ENCODE measurements around the gene ULK2.

ULK2 gene

GRCh38 chr17:19741832-19742457 is 125.8 kb downstream of the ULK2 start:
- CTCF ChIA-PET = interaction anchor here (1.0 to 7.3 kb wide), 3 partner anchors 12 to 19 kb away, joined by 3 to 80 read pairs (median 4); no protein-coding TSS in a partner anchor
- Histone ChIP-seq H3K4me3 (ENCODE audit: low read depth, low read length) (no peak overlapping the region), H3K4me1 (ENCODE audit: control insufficient read depth, insufficient read depth, low read length) (peaks cover 3% of the 10 kb centered on the region; the same call in 1 of the 2 replicates), H3K27ac (ENCODE audit: extremely low read depth, low read depth, low read length) (no peak overlapping the region), H3K9me3 (ENCODE audit: control insufficient read depth, insufficient read depth, low read depth, low read length) (no peaks in the 10 kb centered on the region), H3K36me3 (ENCODE audit: control insufficient read depth in 2 of 2, insufficient read depth in 1 of 2, low read length in 2 of 2) (no peaks in the 10 kb centered on the region)
- POLR2A ChIA-PET = interaction anchor here (1.4 kb wide), 1 partner anchor 93 kb away, joined by 4 read pairs; the partner anchor contains the start of gene ALDH3A2
- no peak for TF ChIP-seq ZNF76 (tag by site-specific recombination; IDR thresholded peaks at IDR 0.05; ENCODE audit: borderline replicate concordance, low read depth)
- no peak for TF ChIP-seq GFI1B (tag by site-specific recombination; IDR thresholded peaks at IDR 0.05)
- no peak for TF ChIP-seq ZNF157 (tag by site-specific recombination; IDR thresholded peaks at IDR 0.05)
- TF ChIP-seq ZNF624 (tag by site-specific recombination; IDR thresholded peaks at IDR 0.05) = no peak
- TF ChIP-seq TCF7L2 (IDR thresholded peaks at IDR 0.05; ENCODE audit: borderline replicate concordance, low read depth, low read length) = no peak
- no peak for TF ChIP-seq ZNF530 (tag by site-specific recombination; IDR thresholded peaks at IDR 0.05; ENCODE audit: low read depth)
- TF ChIP-seq ZSCAN30 (tag by site-specific recombination; IDR thresholded peaks at IDR 0.05) = no peak
- TF ChIP-seq SALL2 (tag by site-specific recombination; IDR thresholded peaks at IDR 0.05; ENCODE audit: borderline replicate concordance) = no peak
- no peak for TF ChIP-seq HOXA7 (CRISPR knock-in tag; IDR thresholded peaks at IDR 0.05; ENCODE audit: borderline replicate concordance)
- TF ChIP-seq SP7 (tag by site-specific recombination; IDR thresholded peaks at IDR 0.05) = no peak
- no peak for TF ChIP-seq ZNF830 (tag by site-specific recombination; IDR thresholded peaks at IDR 0.05; ENCODE audit: low read depth)
- no peak for TF ChIP-seq RBAK (tag by site-specific recombination; IDR thresholded peaks at IDR 0.05)
- TF ChIP-seq BCL11A (tag by site-specific recombination; IDR thresholded peaks at IDR 0.05; ENCODE audit: low read depth) = no peak
- TF ChIP-seq ZNF549 (tag by site-specific recombination; IDR thresholded peaks at IDR 0.05) = no peak

- Histone ChIP-seq H3K36me3 (ENCODE audit: control insufficient read depth in 2 of 2, insufficient read depth in 1 of 2, low read length in 2 of 2) (no peaks in the 10 kb centered on the region), H3K27ac (ENCODE audit: extremely low read depth, low read depth, low read length) (no peak overlapping the region), H3K4me3 (ENCODE audit: low read depth, low read length) (no peak overlapping the region), H3K4me1 (ENCODE audit: control insufficient read depth, insufficient read depth, low read length) (peaks cover 3% of the 10 kb centered on the region; the same call in 1 of the 2 replicates), H3K9me3 (ENCODE audit: control insufficient read depth, insufficient read depth, low read depth, low read length) (no peaks in the 10 kb centered on the region)
- CTCF ChIA-PET = interaction anchor here (0.6 to 7.3 kb wide), 5 partner anchors 13 to 378 kb away, joined by 3 to 80 read pairs (median 4); partner anchors contain the start of gene B9D1
- POLR2A ChIA-PET = interaction anchor here (1.4 kb wide), 1 partner anchor 92 kb away, joined by 4 read pairs; the partner anchor contains the start of gene ALDH3A2
- TF ChIP-seq ZNF26 (tag by site-specific recombination; IDR thresholded peaks at IDR 0.05) (no peak), ZNF174 (tag by site-specific recombination; IDR thresholded peaks at IDR 0.05) (no peak), FEZF1 (tag by site-specific recombination; IDR thresholded peaks at IDR 0.05) (no peak), ZNF518A (tag by site-specific recombination; conservative IDR thresholded peaks at IDR 0.05; ENCODE audit: low read depth) (no peak), ZBTB20 (tag by site-specific recombination; IDR thresholded peaks at IDR 0.05) (no peak), ZBTB7A (tag by site-specific recombination; IDR thresholded peaks at IDR 0.05; ENCODE audit: low read depth) (no peak), TCF7L2 (IDR thresholded peaks at IDR 0.05; ENCODE audit: borderline replicate concordance, low read depth, low read length) (no peak)
Measured at GRCh38 chr17:19740933-19741332, 126.8 kb downstream of the ULK2 start.
